DLD1 (cell line): ENCODE results near the gene C10orf95.
"Not testable (repeated sequence)": the region's sequence is repeated elsewhere in the genome, so short reads cannot be mapped to it uniquely, and the experiment has no call there.

ENCODE experiments used
- in situ Hi-C: cut with HindIII; loops from 2 replicates; pipeline ENCODE4 v1.10.0; 2017; ENCODE audit warnings: low sequenced_read_pairs

C10orf95 gene

GRCh38 chr10:102467971-102468438, 16.7 kb upstream of the C10orf95 start:
- in situ Hi-C loops: no loop called here

- in situ Hi-C loops: no loop called here
These were observed 16.0 kb upstream of the C10orf95 start for GRCh38 chr10:102467318-102467717.

GRCh38 chr10:102465466-102465865, 14.1 kb upstream of the C10orf95 start:
- in situ Hi-C loops: no loop called here

GRCh38 chr10:102463983-102464382, 12.6 kb upstream of the C10orf95 start:
- in situ Hi-C loops: no loop called here

- in situ Hi-C loops: no loop called here
These were observed 11.2 kb upstream of the C10orf95 start for GRCh38 chr10:102462512-102463054.

GRCh38 chr10:102461187-102462054, 10.1 kb upstream of the C10orf95 start:
- in situ Hi-C loops: no loop called here

- in situ Hi-C loops: no loop called here
These were observed 9.5 kb upstream of the C10orf95 start for GRCh38 chr10:102460836-102461186.

- in situ Hi-C loops: no loop called here
These were observed 7.3 kb upstream of the C10orf95 start for GRCh38 chr10:102458656-102459055.

- in situ Hi-C loops: no loop called here
These were observed 6.3 kb upstream of the C10orf95 start for GRCh38 chr10:102457591-102458150.

- in situ Hi-C loops: no loop called here
These were observed 4.6 kb upstream of the C10orf95 start for GRCh38 chr10:102455893-102456471.

GRCh38 chr10:102454662-102455487, 3.5 kb upstream of the C10orf95 start:
- in situ Hi-C loops: not testable (repeated sequence)

- in situ Hi-C loops: no loop called here
These were observed 2.2 kb upstream of the C10orf95 start for GRCh38 chr10:102453502-102453901.

GRCh38 chr10:102452672-102453340, 1.5 kb upstream of the C10orf95 start:
- in situ Hi-C loops: no loop called here

- in situ Hi-C loops: no loop called here
These were observed 804 bp downstream of the C10orf95 start for GRCh38 chr10:102450374-102451104.

GRCh38 chr10:102450124-102450373, 1.3 kb downstream of the C10orf95 start:
- in situ Hi-C loops: no loop called here

- in situ Hi-C loops: no loop called here
These were observed 1.8 kb downstream of the C10orf95 start for GRCh38 chr10:102449321-102450123.

- in situ Hi-C loops: no loop called here
These were observed 6.5 kb downstream of the C10orf95 start for GRCh38 chr10:102444851-102445250.

- in situ Hi-C loops: no loop called here
These were observed 13.0 kb downstream of the C10orf95 start for GRCh38 chr10:102438374-102438773.

- in situ Hi-C loops: no loop called here
These were observed 13.8 kb downstream of the C10orf95 start for GRCh38 chr10:102437515-102437914.
